ENCODE data around the gene DSCAML1.
"Not testable (repeated sequence)": the region's sequence is repeated elsewhere in the genome, so short reads cannot be mapped to it uniquely, and the experiment has no call there.

DSCAML1 gene

GRCh38 chr11:117417856-117418255 is 379.2 kb downstream of the DSCAML1 start:
- DNase-seq, result no peak

GRCh38 chr11:117417342-117417741 is 379.7 kb downstream of the DSCAML1 start:
- no peak for DNase-seq

- no peak for DNase-seq
These were observed 381.6 kb downstream of the DSCAML1 start for GRCh38 chr11:117415358-117415896.

GRCh38 chr11:117414724-117415123 is 382.3 kb downstream of the DSCAML1 start:
- DNase-seq, result no peak

GRCh38 chr11:117413616-117414015 is 383.4 kb downstream of the DSCAML1 start:
- no peak for DNase-seq

GRCh38 chr11:117412653-117413275 is 384.3 kb downstream of the DSCAML1 start:
- no peak for DNase-seq

GRCh38 chr11:117412176-117412575 is 384.8 kb downstream of the DSCAML1 start:
- no peak for DNase-seq

- no peak for DNase-seq
These were observed 385.3 kb downstream of the DSCAML1 start for GRCh38 chr11:117411736-117412135.

GRCh38 chr11:117410861-117411710 is 385.9 kb downstream of the DSCAML1 start:
- no peak for DNase-seq

GRCh38 chr11:117410238-117410637 is 386.8 kb downstream of the DSCAML1 start:
- DNase-seq, result no peak

GRCh38 chr11:117409511-117409910 is 387.5 kb downstream of the DSCAML1 start:
- DNase-seq, result no peak

GRCh38 chr11:117408356-117408755 is 388.7 kb downstream of the DSCAML1 start:
- no peak for DNase-seq

- no peak for DNase-seq
These were observed 390.0 kb downstream of the DSCAML1 start for GRCh38 chr11:117407016-117407415.

GRCh38 chr11:117405898-117406297 is 391.1 kb downstream of the DSCAML1 start:
- DNase-seq, result not testable (repeated sequence)

- DNase-seq, result not testable (repeated sequence)
These were observed 397.7 kb downstream of the DSCAML1 start for GRCh38 chr11:117399100-117399840.

GRCh38 chr11:117398618-117399017 is 398.4 kb downstream of the DSCAML1 start:
- not testable (repeated sequence) for DNase-seq

- no peak for DNase-seq
These were observed 400.0 kb downstream of the DSCAML1 start for GRCh38 chr11:117396970-117397369.

GRCh38 chr11:117395476-117395875 is 401.5 kb downstream of the DSCAML1 start:
- no peak for DNase-seq

GRCh38 chr11:117394221-117394925 is 402.6 kb downstream of the DSCAML1 start:
- DNase-seq, result no peak

- DNase-seq, result no peak
These were observed 404.0 kb downstream of the DSCAML1 start for GRCh38 chr11:117392979-117393378.

- no peak for DNase-seq
These were observed 404.9 kb downstream of the DSCAML1 start for GRCh38 chr11:117392001-117392690.

- no peak for DNase-seq
These were observed 405.8 kb downstream of the DSCAML1 start for GRCh38 chr11:117391181-117391580.
